ENCODE measurements around the gene COL28A1.

DNA sequence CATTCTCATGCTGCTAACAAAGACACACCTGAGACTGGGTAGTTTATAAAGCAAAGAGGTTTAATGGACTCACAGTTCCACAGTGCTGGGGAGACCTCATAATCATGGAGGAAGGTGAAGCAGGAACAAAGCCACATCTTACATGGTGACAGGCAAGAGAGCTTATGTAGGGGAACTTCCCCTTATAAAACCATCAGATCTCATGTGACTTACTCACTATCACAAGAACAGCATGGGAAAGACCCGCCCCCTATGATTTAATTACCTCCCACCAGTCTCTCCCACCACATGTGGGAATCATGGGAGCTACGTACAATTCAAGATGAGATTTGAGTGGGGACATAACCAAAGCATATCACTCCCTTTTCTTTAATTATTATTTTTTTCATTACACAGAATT is 16.6 kb downstream of the COL28A1 start:
- TF ChIP-seq, protein P1, sequence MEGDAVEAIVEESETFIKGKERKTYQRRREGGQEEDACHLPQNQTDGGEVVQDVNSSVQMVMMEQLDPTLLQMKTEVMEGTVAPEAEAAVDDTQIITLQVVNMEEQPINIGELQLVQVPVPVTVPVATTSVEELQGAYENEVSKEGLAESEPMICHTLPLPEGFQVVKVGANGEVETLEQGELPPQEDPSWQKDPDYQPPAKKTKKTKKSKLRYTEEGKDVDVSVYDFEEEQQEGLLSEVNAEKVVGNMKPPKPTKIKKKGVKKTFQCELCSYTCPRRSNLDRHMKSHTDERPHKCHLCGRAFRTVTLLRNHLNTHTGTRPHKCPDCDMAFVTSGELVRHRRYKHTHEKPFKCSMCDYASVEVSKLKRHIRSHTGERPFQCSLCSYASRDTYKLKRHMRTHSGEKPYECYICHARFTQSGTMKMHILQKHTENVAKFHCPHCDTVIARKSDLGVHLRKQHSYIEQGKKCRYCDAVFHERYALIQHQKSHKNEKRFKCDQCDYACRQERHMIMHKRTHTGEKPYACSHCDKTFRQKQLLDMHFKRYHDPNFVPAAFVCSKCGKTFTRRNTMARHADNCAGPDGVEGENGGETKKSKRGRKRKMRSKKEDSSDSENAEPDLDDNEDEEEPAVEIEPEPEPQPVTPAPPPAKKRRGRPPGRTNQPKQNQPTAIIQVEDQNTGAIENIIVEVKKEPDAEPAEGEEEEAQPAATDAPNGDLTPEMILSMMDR (conservative IDR thresholded peaks at IDR 0.05; ENCODE audit: low read depth, low read length): no peak
- TF ChIP-seq EZH2phosphoT487 (IDR thresholded peaks at IDR 0.05; ENCODE audit: borderline replicate concordance, low read length): no peak
